VCaP (cell line): ENCODE results near the gene S100A8.
"Not testable (repeated sequence)": the region's sequence is repeated elsewhere in the genome, so short reads cannot be mapped to it uniquely, and the experiment has no call there.

Experiments used
- H3K27ac ChIP-seq: fragments of 450-650 bp; 2 replicates; pipeline ENCODE4 v1.5.1; 2017
- CTCF ChIP-seq: fragments of 450-650 bp; conservative IDR thresholded peaks from 2 replicates; pipeline ENCODE4 v1.5.1; 2017; ENCODE audit warnings: mild to moderate bottlenecking, moderate library complexity

The S100A8 gene

GRCh38 chr1:153426809-153427208 lies 35.9 kb upstream of the S100A8 start:
- no peak for TF ChIP-seq CTCF
- no peak overlapping the region for H3K27ac ChIP-seq

GRCh38 chr1:153422450-153423068 lies 31.7 kb upstream of the S100A8 start:
- no peak for TF ChIP-seq CTCF
- no peak overlapping the region for H3K27ac ChIP-seq

- no peak for TF ChIP-seq CTCF
- no peak overlapping the region for H3K27ac ChIP-seq
These were observed 29.4 kb upstream of the S100A8 start for GRCh38 chr1:153420306-153420705.

GRCh38 chr1:153419436-153419793 lies 28.5 kb upstream of the S100A8 start:
- not testable (repeated sequence) for H3K27ac ChIP-seq

GRCh38 chr1:153418758-153419435 lies 28.0 kb upstream of the S100A8 start:
- H3K27ac ChIP-seq, result not testable (repeated sequence)

GRCh38 chr1:153417136-153417888 lies 26.4 kb upstream of the S100A8 start:
- no peak for TF ChIP-seq CTCF
- no peak overlapping the region for H3K27ac ChIP-seq

- no peak for TF ChIP-seq CTCF
- H3K27ac ChIP-seq, result no peak within 1 kb of the TSS
These were observed 25.1 kb upstream of the S100A8 start, which contains the start of gene S100A7A for GRCh38 chr1:153415850-153416570. Gene S100A7A (plus strand): TSS chr1:153416520. CDS start chr1:153418083, 1,563 bp downstream.

- not testable (repeated sequence) for H3K27ac ChIP-seq
These were observed 23.1 kb upstream of the S100A8 start for GRCh38 chr1:153413961-153414360.

GRCh38 chr1:153407274-153407673 lies 16.4 kb upstream of the S100A8 start:
- H3K27ac ChIP-seq, result not testable (repeated sequence)

GRCh38 chr1:153405825-153406599 lies 15.1 kb upstream of the S100A8 start:
- H3K27ac ChIP-seq, result not testable (repeated sequence)
